Omental fat pad (tissue), 4 donors: Measurements from ENCODE around the gene RSPH9. TPM values are rescaled to one million over a fixed set of nuclear protein-coding genes. Genes with fewer than 3 reads are reported as not detected.
A peak's percentile ranks its signal among the peaks of the same experiment; 100 is the strongest.
"Not testable (repeated sequence)": the region's sequence is repeated elsewhere in the genome, so short reads cannot be mapped to it uniquely, and the experiment has no call there.

Experiments
- ATAC-seq: fragments of 150-250 bp; one replicate; pipeline ENCODE4 v1.9.1; 2016; ENCODE audit warnings: mild to moderate bottlenecking, moderate library complexity; ENCODE audit not compliant: low FRiP score
- DNase-seq: peaks from one replicate; pipeline ENCODE4 v3.0.0-alpha.2; 2019; ENCODE audit warnings: low spot score
- CTCF ChIP-seq, 3 donors: fragments of 450-650 bp; IDR thresholded peaks; one replicate each; pipeline ENCODE4 v1.5.1; 2016 to 2017; ENCODE audit warnings: antibody characterized with exemption in 3 of 3, mild to moderate bottlenecking in 3 of 3, moderate library complexity in 2 of 3
- total RNA-seq, 4 donors: library from RNA; depleted of rRNA; stranded (reverse); fragments of >200 nt; gene quantifications; one replicate each; pipeline ENCODE4 v1.1.0, GENCODE V29; 2016

RSPH9 gene
- total RNA-seq, 4 donors from 2014 or later: 0.09 to 0.44 TPM; not detected in 2

- ATAC-seq (peak; percentile 95), DNase-seq (peak; percentile 93)
- TF ChIP-seq CTCF (IDR thresholded peaks at IDR 0.05): no peak
Measured at GRCh38 chr6:43629104-43629504, 15.7 kb upstream of the RSPH9 start, which contains the start of gene GTPBP2. TSS of gene GTPBP2 (minus strand) at chr6:43629264. CDS start at chr6:43629162, 102 bp downstream.

GRCh38 chr6:43629505-43630300 is 15.1 kb upstream of the RSPH9 start:
- peak; percentile 88 for DNase-seq
- peak; percentile 85 for ATAC-seq
- no peak for TF ChIP-seq CTCF (IDR thresholded peaks at IDR 0.05)

GRCh38 chr6:43630980-43631619 is 13.7 kb upstream of the RSPH9 start:
- ATAC-seq: no peak
- no peak for TF ChIP-seq CTCF (IDR thresholded peaks at IDR 0.05)
- DNase-seq: no peak

- not testable (repeated sequence) for DNase-seq, ATAC-seq
Measured at GRCh38 chr6:43633002-43633401, 11.8 kb upstream of the RSPH9 start.

GRCh38 chr6:43634702-43635303 is 10.0 kb upstream of the RSPH9 start:
- TF ChIP-seq CTCF (IDR thresholded peaks at IDR 0.05): no peak
- DNase-seq (no peak), ATAC-seq (no peak)

- peak; percentile 70 for DNase-seq
- peak; percentile 86 for ATAC-seq
- no peak for TF ChIP-seq CTCF (IDR thresholded peaks at IDR 0.05)
Measured at GRCh38 chr6:43635387-43636307, 9.2 kb upstream of the RSPH9 start, which contains the start of gene MAD2L1BP. TSS of gene MAD2L1BP (plus strand) at chr6:43635840. CDS start at chr6:43635876, 36 bp downstream.
